NT2/D1 (cell line): ENCODE results near the gene PDE6B.

Experiments used
- SUZ12 ChIP-seq: IDR thresholded peaks from 2 replicates; pipeline ENCODE4 v1.6.1; 2011; ENCODE audit not compliant: insufficient read length, insufficient read depth; ENCODE audit errors: extremely low read depth
- YY1 ChIP-seq: IDR thresholded peaks from 2 replicates; pipeline ENCODE4 v1.6.1; 2011; ENCODE audit not compliant: insufficient read length, insufficient read depth
- ZNF274 ChIP-seq: IDR thresholded peaks from 2 replicates; pipeline ENCODE4 v1.6.1; 2011; ENCODE audit warnings: mild to moderate bottlenecking, low read depth, low read length

DNA sequence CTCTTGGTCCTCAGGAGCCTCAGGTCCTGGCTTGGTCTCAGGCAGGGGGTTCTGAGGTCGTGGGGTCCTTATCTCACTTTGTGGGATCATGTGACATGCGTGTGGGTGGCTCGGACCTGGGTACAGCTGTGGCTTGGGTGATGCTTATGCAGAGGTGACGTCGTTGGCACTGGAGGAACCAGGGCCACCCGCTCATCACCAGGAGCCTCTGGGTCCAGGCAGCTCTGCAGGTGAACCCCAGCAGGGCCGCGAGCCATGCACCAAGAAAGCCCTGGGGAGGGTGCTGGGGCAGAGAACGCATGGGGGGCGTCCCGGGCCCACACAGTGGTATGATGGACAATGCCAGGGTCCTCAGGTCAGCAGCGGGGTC lies 40.0 kb downstream of the PDE6B start:
- no peak for TF ChIP-seq ZNF274
- TF ChIP-seq YY1: no peak
- TF ChIP-seq SUZ12: no peak
